Measurements from ENCODE around the gene CDH4.

DNA sequence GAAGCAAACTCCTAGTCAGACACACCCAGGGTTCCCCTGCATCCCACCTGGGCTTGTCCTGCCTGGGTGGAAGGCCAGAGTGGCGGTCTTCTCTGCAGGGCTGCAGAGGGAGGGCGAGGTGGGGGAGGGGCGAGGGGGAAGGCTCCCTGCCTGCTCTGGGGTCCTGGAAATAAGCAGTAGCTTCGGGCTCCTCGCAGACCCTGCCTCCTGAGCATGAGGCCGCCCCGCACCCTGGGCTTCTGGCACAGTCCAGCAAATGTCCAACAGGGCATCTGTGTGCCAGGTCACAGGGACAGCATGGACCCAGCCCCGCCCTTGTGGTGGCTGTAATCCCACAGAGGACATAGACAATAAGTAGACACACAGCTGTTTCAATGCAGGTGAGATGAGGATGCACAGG lies 619.9 kb downstream of the CDH4 start:
- no peak for TF ChIP-seq POLR2A (IDR thresholded peaks at IDR 0.05)
- TF ChIP-seq, protein P1, sequence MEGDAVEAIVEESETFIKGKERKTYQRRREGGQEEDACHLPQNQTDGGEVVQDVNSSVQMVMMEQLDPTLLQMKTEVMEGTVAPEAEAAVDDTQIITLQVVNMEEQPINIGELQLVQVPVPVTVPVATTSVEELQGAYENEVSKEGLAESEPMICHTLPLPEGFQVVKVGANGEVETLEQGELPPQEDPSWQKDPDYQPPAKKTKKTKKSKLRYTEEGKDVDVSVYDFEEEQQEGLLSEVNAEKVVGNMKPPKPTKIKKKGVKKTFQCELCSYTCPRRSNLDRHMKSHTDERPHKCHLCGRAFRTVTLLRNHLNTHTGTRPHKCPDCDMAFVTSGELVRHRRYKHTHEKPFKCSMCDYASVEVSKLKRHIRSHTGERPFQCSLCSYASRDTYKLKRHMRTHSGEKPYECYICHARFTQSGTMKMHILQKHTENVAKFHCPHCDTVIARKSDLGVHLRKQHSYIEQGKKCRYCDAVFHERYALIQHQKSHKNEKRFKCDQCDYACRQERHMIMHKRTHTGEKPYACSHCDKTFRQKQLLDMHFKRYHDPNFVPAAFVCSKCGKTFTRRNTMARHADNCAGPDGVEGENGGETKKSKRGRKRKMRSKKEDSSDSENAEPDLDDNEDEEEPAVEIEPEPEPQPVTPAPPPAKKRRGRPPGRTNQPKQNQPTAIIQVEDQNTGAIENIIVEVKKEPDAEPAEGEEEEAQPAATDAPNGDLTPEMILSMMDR (IDR thresholded peaks at IDR 0.05), result no peak

All from ovary (tissue), 3 donors.